CD14-positive monocyte (primary cell): ENCODE data around the gene CALD1. TPM values are rescaled to one million over a fixed set of nuclear protein-coding genes. Genes with fewer than 3 reads are reported as not detected.

Experiments
- DNase-seq, 3 donors: peaks; one replicate each; pipeline ENCODE4 v3.0.0-alpha.2; 2011 to 2022
- H2AFZ ChIP-seq: 2 replicates; pipeline ENCODE4 v1.6.0; 2012; ENCODE audit warnings: mild to moderate bottlenecking, low read depth, low read length, inconsistent platforms; ENCODE audit not compliant: insufficient read depth, poor library complexity, severe bottlenecking
- H3K27ac ChIP-seq, 2 donors: 1 replicate in 1 of 2; 2 replicates in 1 of 2; pipeline ENCODE4 v1.5.1; 2012 to 2013; ENCODE audit warnings: low read length in 2 of 2, control low read depth in 1 of 2, inconsistent platforms in 1 of 2, low read depth in 1 of 2, mild to moderate bottlenecking in 1 of 2
- H3K27me3 ChIP-seq, 2 donors: one replicate each; pipeline versions ENCODE4 v1.6.0 to v1.6.1; 2011 to 2013; ENCODE audit warnings: low read length in 2 of 2; ENCODE audit not compliant: control insufficient read depth in 2 of 2, insufficient read depth in 2 of 2
- H3K36me3 ChIP-seq, 2 donors: replicated peaks in 1 of 2; 1 replicate in 1 of 2; 2 replicates in 1 of 2; pipeline versions ENCODE4 v1.5.1 to v1.6.1; 2012 to 2013; ENCODE audit warnings: low read length in 2 of 2, control low read depth in 1 of 2, inconsistent platforms in 1 of 2, mild to moderate bottlenecking in 1 of 2; ENCODE audit not compliant: insufficient read depth in 2 of 2, control insufficient read depth in 1 of 2
- H3K4me1 ChIP-seq, 2 donors: 1 replicate in 1 of 2; 2 replicates in 1 of 2; pipeline versions ENCODE4 v1.5.1 to v1.6.1; 2012 to 2013; ENCODE audit warnings: low read length in 2 of 2, control low read depth in 1 of 2, inconsistent platforms in 1 of 2, mild to moderate bottlenecking in 1 of 2, moderate library complexity in 1 of 2; ENCODE audit not compliant: insufficient read depth in 2 of 2, control insufficient read depth in 1 of 2
- H3K4me2 ChIP-seq: replicated peaks from 2 replicates; pipeline ENCODE3; 2012; ENCODE audit warnings: low read length, moderate library complexity, mild to moderate bottlenecking; ENCODE audit not compliant: poor library complexity, severe bottlenecking; ENCODE audit errors: extremely low read depth
- H3K4me3 ChIP-seq, 3 experiments: fragments of 200-600 bp in 1 of 3; sonication (generic) in 1 of 3; replicated peaks in 1 of 3; 1 replicate in 2 of 3; 2 replicates in 1 of 3; pipeline ENCODE4 v1.5.1; 2011 to 2013; ENCODE audit warnings: low read length in 3 of 3, mild to moderate bottlenecking in 3 of 3, control low read depth in 2 of 3, low read depth in 2 of 3, inconsistent platforms in 1 of 3, moderate library complexity in 1 of 3
- H3K79me2 ChIP-seq: 2 replicates; pipeline ENCODE4 v1.6.0; 2012; ENCODE audit warnings: mild to moderate bottlenecking, control low read depth, inconsistent platforms, low read length, moderate library complexity; ENCODE audit not compliant: insufficient read depth
- H3K9ac ChIP-seq: 2 replicates; pipeline ENCODE4 v1.6.0; 2017; ENCODE audit warnings: low read length, mild to moderate bottlenecking; ENCODE audit not compliant: insufficient read depth, poor library complexity, severe bottlenecking
- H3K9me3 ChIP-seq, 2 donors: replicated peaks in 1 of 2; 1 replicate in 1 of 2; 2 replicates in 1 of 2; pipeline versions ENCODE4 v1.5.1 to v1.6.1; 2012 to 2013; ENCODE audit warnings: low read length in 2 of 2, control low read depth in 1 of 2; ENCODE audit not compliant: control insufficient read depth in 1 of 2, insufficient read depth in 1 of 2
- H4K20me1 ChIP-seq: 2 replicates; pipeline ENCODE4 v1.6.0; 2012; ENCODE audit warnings: mild to moderate bottlenecking, low read length, control low read depth, moderate library complexity; ENCODE audit not compliant: insufficient read depth
- H3K27ac Mint-ChIP-seq, 7 donors: one replicate each; pipeline ENCODE4 v1.8.0; 2020; ENCODE audit warnings: mild to moderate bottlenecking in 7 of 7, mixed read lengths in 7 of 7, moderate library complexity in 6 of 7, inconsistent platforms in 2 of 7
- H3K27me3 Mint-ChIP-seq, 3 donors: one replicate each; pipeline ENCODE4 v1.8.0; 2021 to 2022; ENCODE audit warnings: low read depth in 3 of 3, mild to moderate bottlenecking in 3 of 3, mixed read lengths in 3 of 3, moderate library complexity in 3 of 3, inconsistent platforms in 1 of 3
- H3K36me3 Mint-ChIP-seq, 2 donors: one replicate each; pipeline ENCODE4 v1.8.0; 2020; ENCODE audit warnings: mixed read lengths in 2 of 2, inconsistent platforms in 1 of 2, mild to moderate bottlenecking in 1 of 2
- H3K4me1 Mint-ChIP-seq: one replicate; pipeline ENCODE4 v1.8.0; 2020; ENCODE audit warnings: mild to moderate bottlenecking, mixed read lengths
- H3K4me3 Mint-ChIP-seq, 2 donors: one replicate each; pipeline ENCODE4 v1.8.0; 2020; ENCODE audit warnings: mild to moderate bottlenecking in 2 of 2, mixed read lengths in 2 of 2, moderate library complexity in 1 of 2
- H3K9me3 Mint-ChIP-seq, 7 donors: one replicate each; pipeline ENCODE4 v1.8.0; 2020 to 2022; ENCODE audit warnings: mixed read lengths in 7 of 7, mild to moderate bottlenecking in 6 of 7, moderate library complexity in 6 of 7, inconsistent platforms in 2 of 7
- CTCF ChIP-seq: fragments of 200-600 bp; IDR thresholded peaks from one replicate; pipeline ENCODE4 v1.8.0; 2022; ENCODE audit warnings: antibody characterized with exemption, mild to moderate bottlenecking
- WGBS: methylation state at CpG from one replicate; pipeline ENCODE4 v1.1.5; 2013; ENCODE audit warnings: missing lambda C conversion rate; ENCODE audit not compliant: insufficient coverage; 5-methylcytosine and 5-hydroxymethylcytosine counted together
- intact Hi-C, 2 donors: fragments of 100-400 bp; cut with micrococcal nuclease; formaldehyde crosslinking; loops; one replicate each; pipeline versions ENCODE4 v1.15.0 to v1.15.1; 2023
- polyA plus RNA-seq, 3 donors: library from polyadenylated mRNA; depleted of rRNA in 1 of 3; unstranded in 2 of 3; stranded (reverse) in 1 of 3; fragments of 300-500 nt in 2 of 3; fragments of >200 nt in 1 of 3; fragmentation: Illumina TruSeq in 2 of 3; gene quantifications; 1 replicate in 2 of 3; 2 replicates in 1 of 3; pipeline ENCODE4 v1.2.3, GENCODE V29; 2012 to 2021

Gene CALD1
- polyA plus RNA-seq, 3 donors: 0.18 TPM; not detected in 2

GRCh38 chr7:134819401-134819800 lies 40.0 kb downstream of the CALD1 start:
- no peak for DNase-seq
- no peaks in the 10 kb centered on the region for H3K27me3 ChIP-seq
- Mint-ChIP-seq H3K27ac (no peak overlapping the region), H3K36me3 (no peaks in the 10 kb centered on the region), H3K27me3 (peaks cover 0 to 1% (median 1%) of the 10 kb centered on the region in 3 donors), H3K4me3 (no peak overlapping the region), H3K4me1 (no peaks in the 10 kb centered on the region), H3K9me3 (peaks cover 0 to 5% (median 0%) of the 10 kb centered on the region in 7 donors)
- WGBS: no CpG with 5 or more reads among the region's 4 CpGs
- H3K36me3 ChIP-seq: no peaks in the 10 kb centered on the region
- TF ChIP-seq CTCF: no peak
- no peaks in the 10 kb centered on the region for H3K4me1 ChIP-seq
- H3K9me3 ChIP-seq: no peaks in the 10 kb centered on the region
- H3K4me3 ChIP-seq: no peak overlapping the region
- H3K4me2 ChIP-seq: no peak overlapping the region
- H3K79me2 ChIP-seq: no peaks in the 10 kb centered on the region
- H3K9ac ChIP-seq: no peak overlapping the region
- H3K27ac ChIP-seq: no peak overlapping the region
- intact Hi-C loops: no loop called here
- no peaks in the 10 kb centered on the region for H4K20me1 ChIP-seq
- no peak overlapping the region for H2AFZ ChIP-seq

- Histone ChIP-seq H3K27ac (no peak overlapping the region), H3K9me3 (no peaks in the 10 kb centered on the region), H3K9ac (no peak overlapping the region), H3K27me3 (no peaks in the 10 kb centered on the region), H3K36me3 (no peaks in the 10 kb centered on the region), H3K79me2 (no peaks in the 10 kb centered on the region), H4K20me1 (no peaks in the 10 kb centered on the region), H3K4me3 (no peak overlapping the region), H3K4me2 (no peak overlapping the region), H2AFZ (no peak overlapping the region), H3K4me1 (no peaks in the 10 kb centered on the region)
- peaks cover 0 to 6% (median 1%) of the 10 kb centered on the region in 3 donors for H3K27me3 Mint-ChIP-seq
- no CpG with 5 or more reads among the region's 2 CpGs for WGBS
- TF ChIP-seq CTCF: no peak
- no peak overlapping the region for H3K27ac Mint-ChIP-seq
- no peak overlapping the region for H3K4me3 Mint-ChIP-seq
- DNase-seq: no peak
- no peaks in the 10 kb centered on the region for H3K36me3 Mint-ChIP-seq
- intact Hi-C loops: no loop called here
- H3K9me3 Mint-ChIP-seq: peaks cover 0 to 3% (median 0%) of the 10 kb centered on the region in 7 donors
- H3K4me1 Mint-ChIP-seq: no peaks in the 10 kb centered on the region
Observed at GRCh38 chr7:134820295-134820694, 40.9 kb downstream of the CALD1 start.
